GM12878 (cell line): Measurements from ENCODE around the gene CCDC43. TPM values are rescaled to one million over a fixed set of nuclear protein-coding genes. Genes with fewer than 3 reads are reported as not detected.

Source experiments
- BCLAF1 ChIP-seq: fragments of 450-650 bp; IDR thresholded peaks from 2 replicates; pipeline ENCODE4 v1.6.1; 2017; ENCODE audit warnings: antibody characterized with exemption, mild to moderate bottlenecking, moderate library complexity
- CEBPB ChIP-seq, 2 experiments: fragments of 150-350 bp in 1 of 2; IDR thresholded peaks; 2 replicates each; pipeline ENCODE4 v1.6.1; 2012 to 2014; ENCODE audit warnings: low read depth in 2 of 2, low read length in 2 of 2, borderline replicate concordance in 1 of 2, inconsistent platforms in 1 of 2
- CHD2 ChIP-seq: IDR thresholded peaks from 2 replicates; pipeline ENCODE4 v1.6.1; 2011; ENCODE audit warnings: low read depth, low read length, improper control_type of control experiment, borderline replicate concordance
- E4F1 ChIP-seq: fragments of 450-650 bp; IDR thresholded peaks from 2 replicates; pipeline ENCODE4 v1.6.1; 2018; ENCODE audit warnings: borderline replicate concordance, mild to moderate bottlenecking; ENCODE audit not compliant: partially characterized antibody
- ETV6 ChIP-seq, 2 experiments: fragments of 450-650 bp in 1 of 2; IDR thresholded peaks in 1 of 2; conservative IDR thresholded peaks in 1 of 2; 2 replicates each; pipeline ENCODE4 v1.6.1; 2014; ENCODE audit warnings: antibody characterized with exemption in 1 of 2, borderline replicate concordance in 1 of 2, low read depth in 1 of 2, mild to moderate bottlenecking in 1 of 2, moderate library complexity in 1 of 2
- HDGF ChIP-seq: fragments of 450-650 bp; IDR thresholded peaks from 2 replicates; pipeline ENCODE4 v1.6.1; 2016; ENCODE audit warnings: antibody characterized with exemption
- MLLT1 ChIP-seq: fragments of 450-650 bp; IDR thresholded peaks from 2 replicates; pipeline ENCODE4 v1.6.1; 2016; ENCODE audit warnings: mild to moderate bottlenecking
- MYB ChIP-seq: fragments of 150-350 bp; IDR thresholded peaks from 2 replicates; pipeline ENCODE4 v1.6.1; 2014; ENCODE audit warnings: mild to moderate bottlenecking, low read depth, low read length, borderline replicate concordance
- NBN ChIP-seq: fragments of 450-650 bp; IDR thresholded peaks from 2 replicates; pipeline ENCODE4 v1.6.1; 2016
- NFIC ChIP-seq: IDR thresholded peaks from 2 replicates; pipeline ENCODE4 v1.6.1; 2012; ENCODE audit warnings: low read depth, mild to moderate bottlenecking, inconsistent platforms, low read length, moderate library complexity
- PML ChIP-seq: IDR thresholded peaks from 2 replicates; pipeline ENCODE4 v1.6.1; 2012; ENCODE audit warnings: low read length, inconsistent platforms
- RELB ChIP-seq: fragments of 450-650 bp; IDR thresholded peaks from 2 replicates; pipeline ENCODE4 v1.6.1; 2017; ENCODE audit warnings: low read depth, mild to moderate bottlenecking, moderate library complexity
- SIN3A ChIP-seq: IDR thresholded peaks from 2 replicates; pipeline ENCODE4 v1.6.1; 2012; ENCODE audit warnings: low read depth, low read length, improper control_type of control experiment
- SMARCA5 ChIP-seq: fragments of 450-650 bp; IDR thresholded peaks from 2 replicates; pipeline ENCODE4 v1.6.1; 2017; ENCODE audit warnings: mild to moderate bottlenecking
- SRF ChIP-seq, 2 experiments: IDR thresholded peaks; 2 replicates each; pipeline ENCODE4 v1.6.1; 2011; ENCODE audit warnings: low read depth in 2 of 2, low read length in 2 of 2, mild to moderate bottlenecking in 1 of 2, moderate library complexity in 1 of 2
- ZNF622 ChIP-seq: fragments of 450-650 bp; IDR thresholded peaks from 2 replicates; pipeline ENCODE4 v1.6.1; 2017; ENCODE audit warnings: mild to moderate bottlenecking, inconsistent platforms
- polyA plus RNA-seq, 11 experiments: library from polyadenylated mRNA; depleted of rRNA in 4 of 11; unstranded in 6 of 11; stranded (reverse) in 5 of 11; fragments of >200 nt; fragmentation: Nextera tagmentation in 4 of 11; fragmentation: Illumina TruSeq in 1 of 11; extraction: Ambion mirVana in 4 of 11; extraction: Trizol in 1 of 11; gene quantifications; 1 replicate in 1 of 11; 2 replicates in 10 of 11; pipeline versions ENCODE4 v1.2.1 to v1.2.3, GENCODE V29; 2011 to 2016; ENCODE audit warnings: inconsistent platforms in 2 of 11, missing spikeins in 2 of 11, low read depth in 1 of 11
- total RNA-seq, 4 experiments: library from RNA; depleted of rRNA in 3 of 4; stranded (reverse); fragments of >200 nt in 3 of 4; fragmentation: Illumina TruSeq in 1 of 4; extraction: Trizol in 1 of 4; gene quantifications; 2 replicates each; pipeline versions ENCODE4 v1.2.1 to v1.2.3, GENCODE V29; 2013 to 2021

CCDC43 gene
- total and polyA plus RNA-seq, 10 of the 15 experiments (the other 5 are each of a cell fraction or from before 2014, with no cell fraction given): 10.8 to 42.3 (median 24.1) TPM

GRCh38 chr17:44628243-44629188 lies 61.1 kb downstream of the CCDC43 start (continued):
- TF ChIP-seq ETV6 (conservative IDR thresholded peaks at IDR 0.05 in 1 of 2, IDR thresholded peaks at IDR 0.05 in 1 of 2; ENCODE audit: borderline replicate concordance in 1 of 2, low read depth in 1 of 2) (no peak), MLLT1 (peak; percentile 63), SRF (IDR thresholded peaks at IDR 0.05; ENCODE audit: low read depth in 2 of 2, low read length in 2 of 2) (no peak), SMARCA5 (no peak; the same call in 1 of the 2 replicates), NBN (peak; percentile 59), BCLAF1 (no peak), E4F1 (peak; percentile 38), RELB (no peak; the same call in 1 of the 2 replicates), MYB (no peak), CEBPB (IDR thresholded peaks at IDR 0.05; ENCODE audit: borderline replicate concordance in 1 of 2, low read depth in 2 of 2, low read length in 2 of 2) (no peak), ZNF622 (no peak), CHD2 (no peak), SIN3A (no peak), PML (no peak), NFIC (no peak), HDGF (no peak)
